Liver (tissue), 9 donors: ENCODE results near the gene CHD1. TPM values are rescaled to one million over a fixed set of nuclear protein-coding genes. Genes with fewer than 3 reads are reported as not detected.

ENCODE experiments used
- DNase-seq: peaks from one replicate; pipeline ENCODE4 v3.0.0-alpha.2; 2017; ENCODE audit warnings: low spot score
- H3K27ac ChIP-seq, 2 donors: one replicate each; pipeline ENCODE4 v1.7.0; 2013; ENCODE audit warnings: inconsistent platforms in 2 of 2, low read length in 2 of 2, control low read depth in 1 of 2, low read depth in 1 of 2, mild to moderate bottlenecking in 1 of 2
- H3K27me3 ChIP-seq, 4 donors: one replicate each; pipeline versions ENCODE4 v1.6.1 to v1.7.0; 2013; ENCODE audit warnings: low read length in 3 of 4, inconsistent platforms in 1 of 4, mild to moderate bottlenecking in 1 of 4, moderate library complexity in 1 of 4; ENCODE audit not compliant: control insufficient read depth in 4 of 4, insufficient read depth in 4 of 4
- H3K36me3 ChIP-seq, 4 donors: one replicate each; pipeline versions ENCODE4 v1.6.1 to v1.7.0; 2013; ENCODE audit warnings: low read length in 3 of 4, mild to moderate bottlenecking in 3 of 4, low read depth in 1 of 4, moderate library complexity in 1 of 4; ENCODE audit not compliant: control insufficient read depth in 4 of 4, insufficient read depth in 3 of 4
- H3K4me1 ChIP-seq, 4 donors: one replicate each; pipeline versions ENCODE4 v1.6.1 to v1.7.0; 2013; ENCODE audit warnings: low read length in 3 of 4, mild to moderate bottlenecking in 3 of 4, moderate library complexity in 1 of 4; ENCODE audit not compliant: control insufficient read depth in 4 of 4, insufficient read depth in 4 of 4
- H3K4me3 ChIP-seq, 3 donors: one replicate each; pipeline versions ENCODE4 v1.6.1 to v1.7.0; 2013; ENCODE audit warnings: low read length in 3 of 3, control low read depth in 1 of 3, low read depth in 1 of 3, mild to moderate bottlenecking in 1 of 3
- H3K9ac ChIP-seq, 2 donors: one replicate each; pipeline ENCODE4 v1.7.0; 2013; ENCODE audit warnings: low read length in 2 of 2, mild to moderate bottlenecking in 2 of 2, moderate library complexity in 2 of 2, control low read depth in 1 of 2, low read depth in 1 of 2
- H3K9me3 ChIP-seq, 4 donors: one replicate each; pipeline versions ENCODE4 v1.6.1 to v1.7.0; 2013; ENCODE audit warnings: low read length in 3 of 4; ENCODE audit not compliant: control insufficient read depth in 4 of 4
- ATF3 ChIP-seq: IDR thresholded peaks from 2 replicates; pipeline ENCODE4 v1.6.1; 2016; ENCODE audit warnings: antibody characterized with exemption
- CTCF ChIP-seq: fragments of 150-350 bp; IDR thresholded peaks from 2 replicates; pipeline ENCODE4 v1.5.1; 2017; ENCODE audit warnings: improper control_type of control experiment, low read depth, low read length; ENCODE audit not compliant: missing input control
- EGR1 ChIP-seq, 2 donors: IDR thresholded peaks; 2 replicates each; pipeline ENCODE4 v1.6.1; 2016 to 2018; ENCODE audit warnings: antibody characterized with exemption in 2 of 2, low read depth in 2 of 2
- FOXA1 ChIP-seq: IDR thresholded peaks from 2 replicates; pipeline ENCODE4 v1.6.1; 2016; ENCODE audit warnings: antibody characterized with exemption
- FOXA2 ChIP-seq: IDR thresholded peaks from 2 replicates; pipeline ENCODE4 v1.6.1; 2016; ENCODE audit warnings: antibody characterized with exemption
- GABPA ChIP-seq, 2 donors: IDR thresholded peaks in 1 of 2; conservative IDR thresholded peaks in 1 of 2; 2 replicates each; pipeline ENCODE4 v1.6.1; 2016; ENCODE audit warnings: antibody characterized with exemption in 2 of 2, mild to moderate bottlenecking in 1 of 2, moderate library complexity in 1 of 2
- HNF4A ChIP-seq, 2 donors: conservative IDR thresholded peaks; 2 replicates each; pipeline ENCODE4 v1.6.1; 2016; ENCODE audit warnings: antibody characterized with exemption in 2 of 2, mild to moderate bottlenecking in 2 of 2
- HNF4G ChIP-seq: IDR thresholded peaks from 2 replicates; pipeline ENCODE4 v1.6.1; 2016; ENCODE audit warnings: antibody characterized with exemption
- JUND ChIP-seq, 2 donors: IDR thresholded peaks; 2 replicates each; pipeline ENCODE4 v1.6.1; 2016; ENCODE audit warnings: antibody characterized with exemption in 2 of 2
- MAX ChIP-seq: IDR thresholded peaks from 2 replicates; pipeline ENCODE4 v1.6.1; 2016; ENCODE audit warnings: antibody characterized with exemption
- NR2F2 ChIP-seq: IDR thresholded peaks from 2 replicates; pipeline ENCODE4 v1.6.1; 2016; ENCODE audit warnings: antibody characterized with exemption
- RAD21 ChIP-seq, 2 donors: IDR thresholded peaks; 2 replicates each; pipeline ENCODE4 v1.6.1; 2016; ENCODE audit warnings: antibody characterized with exemption in 2 of 2, mild to moderate bottlenecking in 2 of 2
- REST ChIP-seq: IDR thresholded peaks from 2 replicates; pipeline ENCODE4 v1.6.1; 2016; ENCODE audit warnings: antibody characterized with exemption, mild to moderate bottlenecking
- RXRA ChIP-seq, 2 donors: IDR thresholded peaks; 2 replicates each; pipeline ENCODE4 v1.6.1; 2017 to 2018; ENCODE audit warnings: antibody characterized with exemption in 2 of 2, mild to moderate bottlenecking in 1 of 2
- TAF1 ChIP-seq: conservative IDR thresholded peaks from 2 replicates; pipeline ENCODE4 v1.6.1; 2016; ENCODE audit warnings: antibody characterized with exemption, mild to moderate bottlenecking
- YY1 ChIP-seq: IDR thresholded peaks from 2 replicates; pipeline ENCODE4 v1.6.1; 2016; ENCODE audit warnings: antibody characterized with exemption, mild to moderate bottlenecking
- ZBTB33 ChIP-seq: IDR thresholded peaks from 2 replicates; pipeline ENCODE4 v1.6.1; 2016; ENCODE audit warnings: antibody characterized with exemption
- WGBS: extraction: QIAGEN DNeasy Blood & Tissue Kit; methylation state at CpG from one replicate; pipeline ENCODE4 v1.1.7; 2013; 5-methylcytosine and 5-hydroxymethylcytosine counted together
- polyA plus RNA-seq, 2 donors: library from polyadenylated mRNA; stranded (reverse) in 1 of 2; unstranded in 1 of 2; fragments of 200-250 nt in 1 of 2; fragments of >200 nt in 1 of 2; fragmentation: Nextera tagmentation in 1 of 2; extraction: Ambion mirVana in 1 of 2; gene quantifications; one replicate each; pipeline versions ENCODE4 v1.2.1 to v1.2.3, GENCODE V29; 2013 to 2015
- total RNA-seq, 2 donors: library from RNA; depleted of rRNA; stranded (reverse); fragments of >200 nt; gene quantifications; one replicate each; pipeline ENCODE4 v1.2.3, GENCODE V29; 2014
- donor health status: healthy.
- donor health status: healthy.
- donor health status: healthy.
- donor health status: healthy.
- donor health status: healthy.

CHD1 gene
- total and polyA plus RNA-seq, 4 donors, result 5.1 to 44.8 (median 25.4) TPM

- no peaks in the 10 kb centered on the region for H3K27me3 ChIP-seq
- H3K9me3 ChIP-seq, result no peaks in the 10 kb centered on the region
- TF ChIP-seq RAD21 (IDR thresholded peaks at IDR 0.05) (no peak), RXRA (IDR thresholded peaks at IDR 0.05) (no peak), GABPA (IDR thresholded peaks at IDR 0.05 in 1 of 2, conservative IDR thresholded peaks at IDR 0.05 in 1 of 2) (no peak), FOXA2 (no peak), CTCF (no peak), NR2F2 (no peak), JUND (IDR thresholded peaks at IDR 0.05) (no peak), ATF3 (no peak), EGR1 (IDR thresholded peaks at IDR 0.05; ENCODE audit: low read depth in 2 of 2) (no peak), MAX (no peak), REST (no peak), ZBTB33 (no peak), TAF1 (no peak)
- 86% methylated on average over 3 of the region's 3 CpGs for whole genome bisulfite sequencing
- no peak overlapping the region for H3K9ac ChIP-seq
- peaks cover 0 to 1% (median 0%) of the 10 kb centered on the region in 4 donors for H3K4me1 ChIP-seq
- no peak for DNase-seq
- peaks cover 14 to 66% (median 59%) of the 10 kb centered on the region in 4 donors for H3K36me3 ChIP-seq
- no peak overlapping the region for H3K4me3 ChIP-seq
- no peak overlapping the region for H3K27ac ChIP-seq
Measured at GRCh38 chr5:98880151-98880550, 48.7 kb downstream of the CHD1 start.

- peaks cover 0 to 2% (median 0%) of the 10 kb centered on the region in 4 donors for H3K4me1 ChIP-seq
- peaks cover 11 to 66% (median 58%) of the 10 kb centered on the region in 4 donors for H3K36me3 ChIP-seq
- H3K27me3 ChIP-seq, result no peaks in the 10 kb centered on the region
- no peak overlapping the region for H3K9ac ChIP-seq
- H3K27ac ChIP-seq, result no peak overlapping the region
- WGBS, result 97% methylated on average over 2 of the region's 2 CpGs
- no peak for DNase-seq
- no peak overlapping the region for H3K4me3 ChIP-seq
- H3K9me3 ChIP-seq, result no peaks in the 10 kb centered on the region
- TF ChIP-seq JUND (IDR thresholded peaks at IDR 0.05) (no peak), ATF3 (no peak), TAF1 (no peak), NR2F2 (no peak), FOXA2 (no peak), FOXA1 (no peak), ZBTB33 (no peak), YY1 (no peak), MAX (no peak), HNF4G (no peak), REST (no peak), HNF4A (conservative IDR thresholded peaks at IDR 0.05) (no peak), RXRA (IDR thresholded peaks at IDR 0.05) (no peak), RAD21 (IDR thresholded peaks at IDR 0.05) (no peak)
Measured at GRCh38 chr5:98877600-98877999, 51.2 kb downstream of the CHD1 start.
